ENCODE measurements around the gene KRT6B. TPM values are rescaled to one million over a fixed set of nuclear protein-coding genes. Genes with fewer than 3 reads are reported as not detected.

Gene KRT6B
- total and polyA plus RNA-seq, 2 of the 8 experiments (the other 6 are each of a cell fraction or from before 2014, with no cell fraction given), result not detected

- Histone ChIP-seq H3K4ac (replicated peaks; ENCODE audit: insufficient read length, low read depth, low read length) (no peak overlapping the region), H3K79me1 (ENCODE audit: low read depth, low read length) (no peaks in the 10 kb centered on the region), H3K18ac (ENCODE audit: extremely low read depth, low read length) (no peak overlapping the region), H3K23ac (ENCODE audit: insufficient read length) (no peak overlapping the region), H2BK15ac (ENCODE audit: low read length) (no peak overlapping the region), H3K4me1 (replicated peaks in 1 of 4; ENCODE audit: control insufficient read depth in 3 of 4, insufficient read depth in 4 of 4, low read length in 3 of 4) (peaks cover 0 to 5% (median 3%) of the 10 kb centered on the region in 4 experiments; a peak in 3 of 7 replicates), H3K27me3 (replicated peaks in 1 of 4; ENCODE audit: control insufficient read depth in 3 of 4, extremely low read depth in 1 of 4, insufficient read depth in 3 of 4, low read length in 3 of 4) (no peaks in the 10 kb centered on the region; a peak in 2 of 7 replicates), H2AFZ (ENCODE audit: low read length) (peak overlapping the region; percentile 96), H3K9me3 (ENCODE audit: insufficient read depth in 2 of 2, low read depth in 1 of 2, low read length in 1 of 2) (no peaks in the 10 kb centered on the region), H3K14ac (ENCODE audit: insufficient read length) (no peak overlapping the region), H2BK5ac (ENCODE audit: low read depth, low read length) (0 out of 2 replicates have a peak overlapping the region, but pooled peaks have one; percentile 26), H3K4me2 (ENCODE audit: insufficient read depth in 1 of 2, low read depth in 2 of 2, low read length in 2 of 2) (peak overlapping the region; percentile 38 to 42; a peak in 3 of 4 replicates), H2BK12ac (ENCODE audit: low read depth, low read length) (no peak overlapping the region), H4K8ac (ENCODE audit: extremely low read depth, insufficient read depth, low read length) (no peak overlapping the region), H3K9ac (replicated peaks in 1 of 4; ENCODE audit: extremely low read depth in 1 of 4, low read depth in 3 of 4, low read length in 3 of 4) (no peak overlapping the region), H4K91ac (replicated peaks; ENCODE audit: insufficient read length, low read length) (no peak overlapping the region), H3K36me3 (ENCODE audit: control insufficient read depth in 2 of 4, insufficient read depth in 4 of 4, low read length in 3 of 4) (no peaks in the 10 kb centered on the region), H3K56ac (replicated peaks; ENCODE audit: insufficient read length, low read depth, low read length) (no peak overlapping the region), H2BK120ac (replicated peaks; ENCODE audit: low read depth, low read length) (no peak overlapping the region), H3K4me3 (ENCODE audit: extremely low read depth in 1 of 4, insufficient read depth in 2 of 4, low read depth in 3 of 4, low read length in 4 of 4) (no peak overlapping the region), H3K79me2 (ENCODE audit: control insufficient read depth in 1 of 2, insufficient read depth in 2 of 2, low read length in 2 of 2) (no peaks in the 10 kb centered on the region), H3K27ac (ENCODE audit: low read depth, low read length) (no peak overlapping the region), H2AK5ac (ENCODE audit: low read depth, low read length) (no peak overlapping the region), H2BK20ac (ENCODE audit: low read length) (no peak overlapping the region), H4K5ac (ENCODE audit: insufficient read length, low read depth, low read length) (no peak overlapping the region), H3K23me2 (ENCODE audit: low read depth, low read length) (no peaks in the 10 kb centered on the region), H4K20me1 (replicated peaks in 1 of 2; ENCODE audit: control insufficient read depth in 1 of 2, insufficient read depth in 2 of 2, low read length in 2 of 2) (no peaks in the 10 kb centered on the region)
- WGBS, 2 experiments (ENCODE audit: extremely low coverage in 1 of 2, insufficient coverage in 1 of 2, insufficient read length in 1 of 2, insufficient replicate concordance in 2 of 2, low coverage in 1 of 2, low lambda C conversion rate in 2 of 2, missing lambda C conversion rate in 1 of 2), result 50% methylated on average over 6 of the region's 6 CpGs; no CpG with 5 or more reads in 1 of the 2 experiments
- ChIA-PET CTCF (ENCODE audit: partially characterized antibody) (interaction anchor here (0.7 to 1.3 kb wide), 7 partner anchors 14 to 140 kb away, joined by 3 to 6 read pairs (median 3); no protein-coding TSS in a partner anchor), POLR2A (ENCODE audit: partially characterized antibody) (no interaction called here)
- FAIRE-seq (no peak), DNase-seq (ENCODE audit: low read depth in 1 of 2, low spot score in 2 of 2) (peak; percentile 39 to 56)
- TF ChIP-seq TEAD4 (IDR thresholded peaks at IDR 0.05; ENCODE audit: low read depth, low read length), result peak; percentile 70
- no peak for TF ChIP-seq CREB1 (IDR thresholded peaks at IDR 0.05)
- TF ChIP-seq TAF1 (IDR thresholded peaks at IDR 0.05; ENCODE audit: low read depth, low read length), result 0 out of 2 replicates have a peak, but pooled peaks have one; percentile 26
- no peak for TF ChIP-seq SRF (IDR thresholded peaks at IDR 0.05; ENCODE audit: low read depth, low read length)
- no peak for TF ChIP-seq KDM5A (IDR thresholded peaks at IDR 0.05; ENCODE audit: low read length)
- no peak for TF ChIP-seq ATF3 (IDR thresholded peaks at IDR 0.05; ENCODE audit: insufficient read depth, low read depth, low read length)
- peak; percentile 19; the same call in 1 of the 2 replicates for TF ChIP-seq TBP (IDR thresholded peaks at IDR 0.05; ENCODE audit: low read depth, low read length)
- TF ChIP-seq EGR1 (IDR thresholded peaks at IDR 0.05; ENCODE audit: borderline replicate concordance, low read depth, low read length), result no peak
- no peak for TF ChIP-seq TCF12 (IDR thresholded peaks at IDR 0.05; ENCODE audit: low read depth, low read length)
- no peak; the same call in 1 of the 2 replicates for TF ChIP-seq MAX (IDR thresholded peaks at IDR 0.05)
- TF ChIP-seq JUND (IDR thresholded peaks at IDR 0.05; ENCODE audit: low read length), result peak; percentile 38; the same call in 1 of the 2 replicates
- no peak for TF ChIP-seq SIN3A (conservative IDR thresholded peaks at IDR 0.05 in 1 of 2, IDR thresholded peaks at IDR 0.05 in 1 of 2; ENCODE audit: low read depth in 1 of 2, low read length in 2 of 2)
- TF ChIP-seq RAD21 (IDR thresholded peaks at IDR 0.05 in 1 of 2, conservative IDR thresholded peaks at IDR 0.05 in 1 of 2; ENCODE audit: low read depth in 2 of 2, low read length in 2 of 2), result peak; percentile 43 to 57
These were observed 9.3 kb downstream of the KRT6B start for GRCh38 chr12:52442600-52443061.
